Suprapubic skin (tissue), 4 donors: ENCODE results near the gene RPTOR. TPM values are rescaled to one million over a fixed set of nuclear protein-coding genes. Genes with fewer than 3 reads are reported as not detected.
A peak's percentile ranks its signal among the peaks of the same experiment; 100 is the strongest.

Experiments
- DNase-seq, 2 donors: peaks; one replicate each; pipeline ENCODE4 v3.0.0-alpha.2; 2019; ENCODE audit warnings: low spot score in 2 of 2
- H3K27ac ChIP-seq: fragments of 200-600 bp; sonication (generic); one replicate; pipeline ENCODE4 v1.5.1; 2019
- H3K27me3 ChIP-seq: fragments of 200-600 bp; sonication (generic); one replicate; pipeline ENCODE4 v1.5.1; 2019
- H3K36me3 ChIP-seq: fragments of 200-600 bp; sonication (generic); one replicate; pipeline ENCODE4 v1.5.1; 2019
- H3K4me1 ChIP-seq: fragments of 200-600 bp; sonication (generic); one replicate; pipeline ENCODE4 v1.5.1; 2019
- H3K4me3 ChIP-seq: fragments of 200-600 bp; sonication (generic); one replicate; pipeline ENCODE4 v1.5.1; 2019; ENCODE audit warnings: mild to moderate bottlenecking
- H3K9me3 ChIP-seq: fragments of 200-600 bp; sonication (generic); one replicate; pipeline ENCODE4 v1.5.1; 2019
- EP300 ChIP-seq: sonication (generic); formaldehyde crosslinking; IDR thresholded peaks from one replicate; pipeline ENCODE4 v1.6.1; 2017; ENCODE audit warnings: antibody characterized with exemption
- POLR2A ChIP-seq, 2 donors: fragments of 450-650 bp; IDR thresholded peaks; one replicate each; pipeline ENCODE4 v1.6.1; 2017; ENCODE audit warnings: antibody characterized with exemption in 2 of 2, mild to moderate bottlenecking in 2 of 2, moderate library complexity in 2 of 2
- POLR2AphosphoS5 ChIP-seq, 3 donors: sonication (generic); formaldehyde crosslinking; IDR thresholded peaks; one replicate each; pipeline ENCODE4 v1.6.1; 2017; ENCODE audit warnings: antibody characterized with exemption in 3 of 3
- WGBS: methylation state at CpG from one replicate; pipeline ENCODE4 v1.1.5; 2018; 5-methylcytosine and 5-hydroxymethylcytosine counted together
- total RNA-seq, 4 donors: library from RNA; depleted of rRNA; stranded (reverse); fragments of >200 nt; gene quantifications; one replicate each; pipeline ENCODE4 v1.1.0, GENCODE V29; 2016
- TF ChIP-seq, protein P1 (sequence below), 2 donors: fragments of 200-600 bp in 1 of 2; fragments of 450-650 bp in 1 of 2; sonication (generic) in 1 of 2; IDR thresholded peaks; one replicate each; pipeline ENCODE4 v1.5.1; 2016 to 2019; ENCODE audit warnings: antibody characterized with exemption in 2 of 2, mild to moderate bottlenecking in 1 of 2, moderate library complexity in 1 of 2

The RPTOR gene
- total RNA-seq, 4 donors from 2014 or later, result 45.8 to 84.6 (median 53.0) TPM

DNA sequence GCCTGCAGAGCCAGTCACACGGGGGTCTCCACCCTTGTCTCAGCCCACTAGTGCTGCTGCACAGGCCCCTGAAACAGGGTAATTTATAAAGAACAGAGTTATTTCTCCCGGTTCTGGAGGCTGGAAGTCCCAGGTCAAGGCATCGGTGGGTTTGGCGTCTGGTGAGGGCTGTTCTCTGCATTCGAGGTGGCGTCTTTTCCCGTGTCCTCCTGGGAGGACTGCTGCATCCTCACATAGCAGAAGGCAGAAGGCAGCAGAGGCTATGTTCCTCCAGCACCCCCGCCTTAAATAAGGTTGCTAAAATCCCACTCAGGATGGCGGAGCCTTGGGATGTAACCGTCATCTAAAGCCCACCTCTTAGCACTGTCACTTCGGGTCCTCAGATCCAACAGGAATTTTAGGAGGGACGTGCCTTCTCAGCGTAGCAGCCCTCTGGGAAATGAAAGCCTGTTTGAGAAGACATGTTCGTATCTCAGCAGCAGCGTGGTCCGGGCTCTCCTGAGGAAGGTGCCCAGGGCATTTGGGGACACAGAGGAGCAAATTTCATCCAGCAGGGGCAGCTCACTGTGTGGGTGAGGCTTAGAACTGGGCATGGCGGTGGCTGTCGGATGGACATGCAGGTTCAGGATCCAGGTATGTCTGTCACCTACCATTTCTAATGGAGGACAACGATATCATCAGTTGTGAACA, 225.4 kb downstream of the RPTOR start:
- no peaks in the 10 kb centered on the region for H3K9me3 ChIP-seq
- H3K27me3 ChIP-seq, result no peaks in the 10 kb centered on the region
- no peak for DNase-seq
- H3K36me3 ChIP-seq, result no peaks in the 10 kb centered on the region
- no peak overlapping the region for H3K4me3 ChIP-seq
- no peak overlapping the region for H3K27ac ChIP-seq
- TF ChIP-seq EP300 (no peak), POLR2A (IDR thresholded peaks at IDR 0.05) (no peak), POLR2AphosphoS5 (IDR thresholded peaks at IDR 0.05) (no peak)
- TF ChIP-seq, protein P1, sequence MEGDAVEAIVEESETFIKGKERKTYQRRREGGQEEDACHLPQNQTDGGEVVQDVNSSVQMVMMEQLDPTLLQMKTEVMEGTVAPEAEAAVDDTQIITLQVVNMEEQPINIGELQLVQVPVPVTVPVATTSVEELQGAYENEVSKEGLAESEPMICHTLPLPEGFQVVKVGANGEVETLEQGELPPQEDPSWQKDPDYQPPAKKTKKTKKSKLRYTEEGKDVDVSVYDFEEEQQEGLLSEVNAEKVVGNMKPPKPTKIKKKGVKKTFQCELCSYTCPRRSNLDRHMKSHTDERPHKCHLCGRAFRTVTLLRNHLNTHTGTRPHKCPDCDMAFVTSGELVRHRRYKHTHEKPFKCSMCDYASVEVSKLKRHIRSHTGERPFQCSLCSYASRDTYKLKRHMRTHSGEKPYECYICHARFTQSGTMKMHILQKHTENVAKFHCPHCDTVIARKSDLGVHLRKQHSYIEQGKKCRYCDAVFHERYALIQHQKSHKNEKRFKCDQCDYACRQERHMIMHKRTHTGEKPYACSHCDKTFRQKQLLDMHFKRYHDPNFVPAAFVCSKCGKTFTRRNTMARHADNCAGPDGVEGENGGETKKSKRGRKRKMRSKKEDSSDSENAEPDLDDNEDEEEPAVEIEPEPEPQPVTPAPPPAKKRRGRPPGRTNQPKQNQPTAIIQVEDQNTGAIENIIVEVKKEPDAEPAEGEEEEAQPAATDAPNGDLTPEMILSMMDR (IDR thresholded peaks at IDR 0.05), result no peak
- 97% methylated on average over 19 of the region's 19 CpGs for WGBS
- peaks cover 5% of the 10 kb centered on the region for H3K4me1 ChIP-seq

DNA sequence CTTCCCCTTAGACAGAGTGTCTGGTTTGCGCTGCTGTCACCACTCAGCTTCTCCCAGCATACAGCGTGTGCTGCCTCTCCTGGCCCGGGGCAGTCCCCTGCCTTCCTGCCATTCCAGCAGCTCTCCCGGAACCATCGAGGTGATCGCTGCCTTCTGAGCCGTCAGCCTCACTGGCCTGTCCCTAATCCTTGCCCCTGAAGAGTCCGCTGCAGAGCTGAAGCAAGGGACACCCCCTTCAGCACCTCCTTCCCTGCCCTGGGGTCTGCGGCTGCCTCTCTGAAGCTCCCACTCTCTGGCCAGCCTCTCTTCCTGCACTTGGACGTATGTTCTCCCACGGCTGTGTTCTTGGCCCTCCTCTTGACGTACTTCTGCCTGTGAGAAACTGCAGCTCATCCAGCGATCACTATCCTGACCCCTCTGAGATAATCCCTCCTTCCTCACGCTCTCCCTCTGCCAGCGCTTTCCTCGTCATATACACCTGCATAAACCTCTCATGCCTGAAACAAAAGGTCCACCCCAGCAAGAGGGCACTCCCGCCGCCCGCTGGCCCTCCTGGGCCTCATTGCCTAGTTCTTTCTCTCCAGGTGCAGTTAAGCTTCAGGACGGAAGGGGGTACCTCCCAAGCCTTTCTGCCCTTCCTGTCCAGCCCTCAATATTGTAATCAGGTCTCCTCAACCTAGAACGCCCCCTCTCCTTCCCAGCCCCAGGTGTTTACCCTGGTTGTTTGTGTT, 226.4 kb downstream of the RPTOR start:
- Histone ChIP-seq H3K4me1 (peaks cover 5% of the 10 kb centered on the region), H3K27ac (no peak overlapping the region), H3K27me3 (no peaks in the 10 kb centered on the region), H3K9me3 (no peaks in the 10 kb centered on the region), H3K4me3 (no peak overlapping the region), H3K36me3 (no peaks in the 10 kb centered on the region)
- 92% methylated on average over 21 of the region's 21 CpGs for WGBS
- TF ChIP-seq, protein P1 (IDR thresholded peaks at IDR 0.05), result no peak
- TF ChIP-seq EP300, result no peak
- no peak for TF ChIP-seq POLR2A (IDR thresholded peaks at IDR 0.05)
- TF ChIP-seq POLR2AphosphoS5 (IDR thresholded peaks at IDR 0.05), result no peak
- no peak for DNase-seq

DNA sequence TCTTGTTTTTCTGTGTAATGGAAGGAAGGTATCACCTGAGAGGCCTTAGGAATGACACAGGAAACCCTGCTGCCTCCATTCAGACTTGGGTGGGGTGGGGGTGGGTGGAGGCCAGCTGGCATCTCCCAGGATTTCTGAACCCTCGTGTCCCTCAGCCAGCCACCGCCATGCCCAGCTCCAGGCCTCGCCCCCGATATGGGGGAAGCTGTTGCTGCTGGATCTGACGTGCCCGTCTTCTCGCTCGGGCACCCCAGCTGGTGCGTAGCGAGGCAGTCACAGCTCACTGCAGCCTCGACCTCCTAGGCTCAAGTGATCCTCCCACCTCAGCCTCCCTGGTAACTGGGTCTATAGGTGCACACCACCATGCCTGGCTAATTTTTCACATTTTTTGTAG, 227.0 kb downstream of the RPTOR start:
- no peaks in the 10 kb centered on the region for H3K36me3 ChIP-seq
- WGBS, result 84% methylated on average over 11 of the region's 11 CpGs

DNA sequence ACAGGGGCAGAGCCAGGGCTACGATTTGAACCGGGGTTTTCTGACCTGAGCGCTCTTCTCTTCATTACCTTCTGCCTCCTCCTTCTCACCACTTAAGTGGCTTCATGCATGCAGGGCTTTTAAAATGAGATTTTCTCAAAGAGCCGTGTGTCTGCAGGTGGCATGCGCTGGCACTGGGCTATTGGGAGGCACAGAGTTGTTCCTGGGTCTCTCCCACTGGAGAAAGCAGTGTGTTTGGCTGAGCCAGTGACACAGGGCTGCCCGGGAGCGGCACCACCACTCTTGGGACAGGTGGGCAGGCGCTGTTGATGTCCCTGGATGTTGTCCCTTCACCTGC, 228.2 kb downstream of the RPTOR start:
- Histone ChIP-seq H3K36me3 (no peaks in the 10 kb centered on the region), H3K27ac (no peak overlapping the region), H3K4me3 (no peak overlapping the region), H3K9me3 (no peaks in the 10 kb centered on the region), H3K4me1 (peaks cover 5% of the 10 kb centered on the region), H3K27me3 (no peaks in the 10 kb centered on the region)
- DNase-seq, result peak in 1 of 2 donors; percentile 48
- 89% methylated on average over 8 of the region's 8 CpGs for WGBS
- TF ChIP-seq EP300, result no peak
- TF ChIP-seq, protein P1 (IDR thresholded peaks at IDR 0.05), result no peak

More for the DNA sequence above, 227.0 kb downstream of the RPTOR start:
- Histone ChIP-seq H3K27ac (no peak overlapping the region), H3K4me1 (peaks cover 5% of the 10 kb centered on the region), H3K27me3 (no peaks in the 10 kb centered on the region), H3K4me3 (no peak overlapping the region), H3K9me3 (no peaks in the 10 kb centered on the region)
- TF ChIP-seq, protein P1 (IDR thresholded peaks at IDR 0.05), result no peak
- TF ChIP-seq POLR2A (IDR thresholded peaks at IDR 0.05) (no peak), POLR2AphosphoS5 (IDR thresholded peaks at IDR 0.05) (no peak), EP300 (no peak)
- no peak for DNase-seq

DNA sequence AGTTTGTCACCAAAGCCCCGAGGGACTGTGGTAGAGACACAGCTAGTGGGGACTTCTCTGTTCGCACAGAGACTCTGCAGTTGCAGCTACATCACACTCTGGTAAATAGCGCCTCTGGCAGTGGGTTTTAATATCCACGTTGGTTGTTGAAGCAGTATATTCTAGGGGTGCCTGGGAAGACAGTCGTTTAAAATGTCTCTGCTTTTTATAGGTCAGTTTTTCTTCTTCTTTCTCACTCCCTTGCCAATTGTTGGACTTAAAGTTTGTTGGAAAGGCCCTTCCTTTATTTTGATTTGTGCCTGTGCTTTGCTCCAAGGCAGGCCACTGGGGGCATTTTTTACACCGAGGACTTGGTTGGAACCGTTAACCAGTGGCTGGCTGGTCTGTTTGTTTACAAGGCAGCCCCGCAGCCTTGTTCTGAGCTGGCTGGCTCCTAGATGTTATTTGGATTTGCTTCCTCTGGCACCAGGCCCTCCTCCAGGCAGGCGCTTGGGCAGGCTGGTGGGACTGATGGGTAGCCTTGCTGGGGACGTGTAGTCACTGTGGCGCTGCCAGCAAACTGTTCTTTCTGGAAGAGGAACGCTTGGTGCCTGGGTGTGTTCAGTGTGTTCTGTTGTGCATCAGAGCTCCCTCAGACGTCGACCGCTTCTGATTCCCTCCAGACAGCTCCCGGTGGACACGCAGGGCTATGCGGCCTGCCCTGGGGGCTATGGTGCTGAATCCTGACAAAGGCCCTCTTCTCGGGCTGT, 228.8 kb downstream of the RPTOR start:
- Histone ChIP-seq H3K4me3 (no peak overlapping the region), H3K36me3 (no peaks in the 10 kb centered on the region), H3K27ac (no peak overlapping the region), H3K27me3 (no peaks in the 10 kb centered on the region), H3K4me1 (peaks cover 5% of the 10 kb centered on the region), H3K9me3 (no peaks in the 10 kb centered on the region)
- 73% methylated on average over 18 of the region's 19 CpGs for WGBS
- TF ChIP-seq POLR2A (IDR thresholded peaks at IDR 0.05) (no peak), POLR2AphosphoS5 (IDR thresholded peaks at IDR 0.05) (no peak), EP300 (no peak)
- TF ChIP-seq, protein P1 (IDR thresholded peaks at IDR 0.05), result no peak
- DNase-seq, result peak in 1 of 2 donors; percentile 63
